Measurements from ENCODE around the gene ICAM5. TPM values are rescaled to one million over a fixed set of nuclear protein-coding genes. Genes with fewer than 3 reads are reported as not detected.

Gene ICAM5
- total and polyA plus RNA-seq, 9 of the 15 experiments (the other 6 are each of a cell fraction or from before 2014, with no cell fraction given): 0.10 to 114 (median 13.7) TPM

GRCh38 chr19:10285393-10285792 is 4.4 kb upstream of the ICAM5 start (continued):
- TF ChIP-seq USF1 (CRISPR knock-in tag; IDR thresholded peaks at IDR 0.05) (peak; percentile 66), HMBOX1 (IDR thresholded peaks at IDR 0.05) (no peak), GTF2E2 (tag; IDR thresholded peaks at IDR 0.05) (no peak), ZNF696 (CRISPR knock-in tag; conservative IDR thresholded peaks at IDR 0.05) (no peak), CEBPG (CRISPR knock-in tag; IDR thresholded peaks at IDR 0.05) (no peak), CEBPG (tag; conservative IDR thresholded peaks at IDR 0.05 in 1 of 2, IDR thresholded peaks at IDR 0.05 in 1 of 2) (no peak), ILF3 (IDR thresholded peaks at IDR 0.05; ENCODE audit: borderline replicate concordance) (0 out of 2 replicates have a peak, but pooled peaks have one; percentile 20), SMAD4 (CRISPR knock-in tag; conservative IDR thresholded peaks at IDR 0.05) (0 out of 2 replicates have a peak, but pooled peaks have one; percentile 41), ZC3H11A (IDR thresholded peaks at IDR 0.05; ENCODE audit: low read depth, low read length) (no peak), RFX7 (CRISPR knock-in tag; IDR thresholded peaks at IDR 0.05) (no peak), USF2 (CRISPR knock-in tag; IDR thresholded peaks at IDR 0.05) (0 out of 2 replicates have a peak, but pooled peaks have one; percentile 37)

Measured in K562 (cell line).